PFSK-1 (cell line): Measurements from ENCODE around the gene SMARCD3.

Experiments used
- FOXP2 ChIP-seq: optimal IDR thresholded peaks from 2 replicates; pipeline ENCODE3; 2011; ENCODE audit warnings: borderline replicate concordance, control low read depth, inconsistent platforms; ENCODE audit not compliant: insufficient read depth; ENCODE audit errors: extremely low read length, extremely low read depth
- POLR2AphosphoS5 ChIP-seq: IDR thresholded peaks from 2 replicates; pipeline ENCODE4 v1.6.1; 2012; ENCODE audit warnings: low read depth, mild to moderate bottlenecking, control low read depth, low read length, moderate library complexity
- REST ChIP-seq, 2 experiments: IDR thresholded peaks; 2 replicates each; pipeline versions ENCODE4 v1.6.1 to v1.8.0; 2011 to 2012; ENCODE audit warnings: low read depth in 2 of 2, low read length in 2 of 2, control low read depth in 1 of 2, inconsistent platforms in 1 of 2, mild to moderate bottlenecking in 1 of 2, moderate library complexity in 1 of 2; ENCODE audit not compliant: insufficient read depth in 1 of 2
- SIN3A ChIP-seq: IDR thresholded peaks from 2 replicates; pipeline ENCODE4 v1.6.1; 2012; ENCODE audit warnings: mild to moderate bottlenecking, low read length, moderate library complexity, borderline replicate concordance; ENCODE audit not compliant: insufficient read depth
- TAF1 ChIP-seq: IDR thresholded peaks from 2 replicates; pipeline ENCODE4 v1.6.1; 2012; ENCODE audit warnings: low read length, control low read depth, borderline replicate concordance; ENCODE audit not compliant: insufficient read depth

The SMARCD3 gene

GRCh38 chr7:151272877-151273276 lies 24.4 kb upstream of the SMARCD3 start:
- TF ChIP-seq FOXP2, result no peak
- no peak for TF ChIP-seq POLR2AphosphoS5
- TF ChIP-seq TAF1, result no peak
- no peak for TF ChIP-seq REST (IDR thresholded peaks at IDR 0.05; ENCODE audit: insufficient read depth in 1 of 2, low read depth in 2 of 2, low read length in 2 of 2)

- no peak for TF ChIP-seq FOXP2
These were observed 23.9 kb upstream of the SMARCD3 start for GRCh38 chr7:151272405-151272804.

GRCh38 chr7:151271699-151272355 lies 23.3 kb upstream of the SMARCD3 start:
- TF ChIP-seq TAF1 (no peak), SIN3A (no peak), POLR2AphosphoS5 (no peak), REST (IDR thresholded peaks at IDR 0.05; ENCODE audit: insufficient read depth in 1 of 2, low read depth in 2 of 2, low read length in 2 of 2) (no peak), FOXP2 (no peak)

GRCh38 chr7:151269511-151269910 lies 21.0 kb upstream of the SMARCD3 start:
- TF ChIP-seq POLR2AphosphoS5, result no peak
- TF ChIP-seq SIN3A, result no peak
- TF ChIP-seq TAF1, result no peak
- TF ChIP-seq FOXP2, result no peak

GRCh38 chr7:151265351-151265931 lies 16.9 kb upstream of the SMARCD3 start:
- TF ChIP-seq SIN3A (no peak), FOXP2 (no peak), POLR2AphosphoS5 (no peak), REST (IDR thresholded peaks at IDR 0.05; ENCODE audit: insufficient read depth in 1 of 2, low read depth in 2 of 2, low read length in 2 of 2) (no peak), TAF1 (no peak)

GRCh38 chr7:151264615-151265014 lies 16.1 kb upstream of the SMARCD3 start:
- no peak for TF ChIP-seq SIN3A
- TF ChIP-seq TAF1, result no peak
- TF ChIP-seq FOXP2, result no peak
- TF ChIP-seq REST (IDR thresholded peaks at IDR 0.05; ENCODE audit: insufficient read depth in 1 of 2, low read depth in 2 of 2, low read length in 2 of 2), result no peak
- no peak for TF ChIP-seq POLR2AphosphoS5
